Measurements from ENCODE around the gene OTC. TPM values are rescaled to one million over a fixed set of nuclear protein-coding genes. Genes with fewer than 3 reads are reported as not detected.

The OTC gene

DNA sequence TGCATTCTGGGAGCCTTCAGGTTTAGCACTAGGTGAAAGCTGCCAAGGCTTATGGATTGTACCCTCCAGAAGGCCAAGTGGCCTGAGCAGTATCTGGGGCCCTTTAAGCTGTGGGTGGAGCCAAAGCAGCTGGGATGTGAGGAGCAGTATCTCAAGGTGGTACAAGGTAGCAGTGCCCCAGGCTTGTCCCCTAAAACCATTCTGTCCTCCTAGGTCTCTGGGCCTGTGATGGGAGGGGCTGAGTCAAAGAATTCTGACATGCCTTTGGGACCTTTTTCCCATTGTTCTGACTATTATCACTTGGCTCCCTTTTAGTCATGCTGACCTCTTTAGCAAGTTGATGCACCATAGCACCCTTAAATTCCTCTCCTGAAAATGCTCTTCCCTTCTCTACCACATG lies 109.9 kb downstream of the OTC start:
- DNase-seq (ENCODE audit: low spot score), result no peak
- no peak overlapping the region for H3K18ac ChIP-seq (ENCODE audit: low read length)
- no peak overlapping the region for H2BK12ac ChIP-seq (ENCODE audit: low read length)
- no peak overlapping the region for H2BK15ac ChIP-seq (ENCODE audit: low read length)
- no peak overlapping the region for H3K14ac ChIP-seq (ENCODE audit: low read length)
- H3K9me3 ChIP-seq (replicated peaks in 1 of 2; ENCODE audit: control insufficient read depth in 2 of 2, insufficient read depth in 1 of 2, low read depth in 1 of 2, low read length in 2 of 2), result peaks cover 0 to 2% of the 10 kb centered on the region in 2 donors
- H3K4me3 ChIP-seq (ENCODE audit: low read length in 2 of 2), result no peak overlapping the region
- H3K4me1 ChIP-seq (ENCODE audit: control insufficient read depth in 2 of 2, insufficient read depth in 1 of 2, low read depth in 1 of 2, low read length in 2 of 2), result no peaks in the 10 kb centered on the region
- H2BK5ac ChIP-seq (ENCODE audit: low read length), result no peak overlapping the region
- H3K79me1 ChIP-seq (ENCODE audit: low read depth, low read length), result no peaks in the 10 kb centered on the region
- no peak overlapping the region for H3K9ac ChIP-seq (ENCODE audit: low read depth, low read length, poor library complexity)
- H2BK120ac ChIP-seq (ENCODE audit: low read depth, low read length), result no peak overlapping the region
- no peak overlapping the region for H3K4ac ChIP-seq (ENCODE audit: low read length)
- H2AK5ac ChIP-seq (ENCODE audit: low read depth, low read length), result no peak overlapping the region
- no peak overlapping the region for H3K27ac ChIP-seq (replicated peaks; ENCODE audit: low read length)
- H3K4me2 ChIP-seq (ENCODE audit: insufficient read depth, low read length, poor library complexity, severe bottlenecking), result no peak overlapping the region
- no peaks in the 10 kb centered on the region for H3K36me3 ChIP-seq (replicated peaks in 1 of 2; ENCODE audit: control insufficient read depth in 2 of 2, insufficient read depth in 2 of 2, low read length in 2 of 2)
- no peak overlapping the region for H3K23ac ChIP-seq (ENCODE audit: low read depth, low read length, poor library complexity)
- H3K27me3 ChIP-seq (ENCODE audit: control insufficient read depth in 3 of 3, insufficient read depth in 3 of 3, low read depth in 1 of 3, low read length in 3 of 3), result no peaks in the 10 kb centered on the region
- H4K91ac ChIP-seq (ENCODE audit: low read depth, low read length, poor library complexity), result no peak overlapping the region
- no peak overlapping the region for H2AFZ ChIP-seq (ENCODE audit: low read length)
- H4K8ac ChIP-seq (ENCODE audit: low read depth, low read length), result no peak overlapping the region

DNA sequence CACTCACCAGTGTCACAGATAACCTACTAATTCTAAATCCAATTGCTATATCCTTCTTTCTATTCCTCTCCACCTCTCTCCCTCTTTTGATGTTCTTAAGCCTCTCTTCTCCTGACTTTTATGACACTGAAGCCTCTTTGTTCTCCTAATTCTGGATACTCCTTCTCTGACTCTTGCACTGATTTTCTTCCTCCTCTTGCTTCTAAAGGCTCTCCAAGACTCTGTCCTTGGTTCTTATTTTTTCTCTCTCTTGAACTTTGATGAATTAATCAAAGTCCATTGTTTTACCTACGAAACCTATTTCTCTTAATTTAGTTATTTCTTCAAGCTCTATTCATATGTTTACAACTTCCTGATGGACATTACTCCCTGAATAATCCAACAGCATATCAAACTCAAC lies 113.3 kb downstream of the OTC start:
- Histone ChIP-seq H3K4ac (ENCODE audit: low read length) (no peak overlapping the region), H3K9ac (ENCODE audit: low read depth, low read length, poor library complexity) (no peak overlapping the region), H4K8ac (ENCODE audit: low read depth, low read length) (no peak overlapping the region), H3K4me1 (ENCODE audit: control insufficient read depth in 2 of 2, insufficient read depth in 1 of 2, low read depth in 1 of 2, low read length in 2 of 2) (peaks cover 0 to 3% of the 10 kb centered on the region in 2 donors), H2BK120ac (ENCODE audit: low read depth, low read length) (no peak overlapping the region), H3K4me2 (ENCODE audit: insufficient read depth, low read length, poor library complexity, severe bottlenecking) (no peak overlapping the region), H3K27me3 (ENCODE audit: control insufficient read depth in 3 of 3, insufficient read depth in 3 of 3, low read depth in 1 of 3, low read length in 3 of 3) (no peaks in the 10 kb centered on the region), H2BK12ac (ENCODE audit: low read length) (no peak overlapping the region), H4K91ac (ENCODE audit: low read depth, low read length, poor library complexity) (no peak overlapping the region), H3K4me3 (ENCODE audit: low read length in 2 of 2) (no peak overlapping the region), H3K23ac (ENCODE audit: low read depth, low read length, poor library complexity) (no peak overlapping the region), H2BK15ac (ENCODE audit: low read length) (no peak overlapping the region), H2AK5ac (ENCODE audit: low read depth, low read length) (no peak overlapping the region), H2BK5ac (ENCODE audit: low read length) (no peak overlapping the region), H2AFZ (ENCODE audit: low read length) (no peak overlapping the region), H3K18ac (ENCODE audit: low read length) (no peak overlapping the region), H3K9me3 (replicated peaks in 1 of 2; ENCODE audit: control insufficient read depth in 2 of 2, insufficient read depth in 1 of 2, low read depth in 1 of 2, low read length in 2 of 2) (peaks cover 0 to 2% of the 10 kb centered on the region in 2 donors), H3K14ac (ENCODE audit: low read length) (no peak overlapping the region), H3K27ac (replicated peaks; ENCODE audit: low read length) (no peak overlapping the region), H3K79me1 (ENCODE audit: low read depth, low read length) (no peaks in the 10 kb centered on the region), H3K36me3 (replicated peaks in 1 of 2; ENCODE audit: control insufficient read depth in 2 of 2, insufficient read depth in 2 of 2, low read length in 2 of 2) (no peaks in the 10 kb centered on the region)
- DNase-seq (ENCODE audit: low spot score), result no peak
- WGBS, 2 donors (ENCODE audit: extremely low coverage in 2 of 2, insufficient read length in 2 of 2, insufficient replicate concordance in 1 of 2), result no CpG with 5 or more reads among the region's 1 CpG

DNA sequence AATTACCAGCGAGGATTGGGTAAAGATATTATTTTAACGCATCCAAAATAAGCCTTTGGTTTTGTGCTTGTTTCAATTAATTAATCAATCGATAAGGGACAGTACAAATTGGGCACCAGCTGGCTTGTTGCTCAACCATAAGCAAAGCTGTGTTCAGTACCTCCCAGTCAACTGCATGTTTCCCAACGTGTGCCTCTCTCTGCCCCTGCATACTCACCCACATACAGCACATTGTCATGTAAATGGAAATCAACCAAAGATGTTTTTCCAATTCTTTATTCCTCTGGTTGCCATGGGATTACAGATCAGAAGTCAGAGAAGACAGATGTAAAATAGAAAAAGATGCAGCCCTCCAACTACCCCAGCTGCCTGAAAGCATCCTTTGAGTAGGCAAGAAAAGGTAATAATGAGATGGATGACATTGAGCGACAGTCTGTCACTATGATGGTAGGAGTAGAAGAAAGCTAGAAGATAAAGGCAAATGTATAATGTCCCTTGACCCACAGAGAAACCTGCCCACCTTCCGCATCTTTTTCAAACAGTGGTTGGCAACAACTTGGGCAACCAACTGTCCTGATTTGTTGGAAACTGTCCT lies 116.3 kb downstream of the OTC start:
- no peak overlapping the region for H3K4me2 ChIP-seq (ENCODE audit: insufficient read depth, low read length, poor library complexity, severe bottlenecking)
- H2AK5ac ChIP-seq (ENCODE audit: low read depth, low read length), result no peak overlapping the region
- no peaks in the 10 kb centered on the region for H3K36me3 ChIP-seq (replicated peaks in 1 of 2; ENCODE audit: control insufficient read depth in 2 of 2, insufficient read depth in 2 of 2, low read length in 2 of 2)
- H2AFZ ChIP-seq (ENCODE audit: low read length), result no peak overlapping the region
- H3K9ac ChIP-seq (ENCODE audit: low read depth, low read length, poor library complexity), result no peak overlapping the region
- H3K18ac ChIP-seq (ENCODE audit: low read length), result no peak overlapping the region
- WGBS, 2 donors (ENCODE audit: extremely low coverage in 2 of 2, insufficient read length in 2 of 2, insufficient replicate concordance in 1 of 2), result no CpG with 5 or more reads among the region's 6 CpGs
- H3K4me3 ChIP-seq (ENCODE audit: low read length in 2 of 2), result no peak overlapping the region
- no peak overlapping the region for H3K23ac ChIP-seq (ENCODE audit: low read depth, low read length, poor library complexity)
- DNase-seq (ENCODE audit: low spot score), result no peak
- H3K27me3 ChIP-seq (ENCODE audit: control insufficient read depth in 3 of 3, insufficient read depth in 3 of 3, low read depth in 1 of 3, low read length in 3 of 3), result no peaks in the 10 kb centered on the region
- no peak overlapping the region for H3K14ac ChIP-seq (ENCODE audit: low read length)
- H3K9me3 ChIP-seq (replicated peaks in 1 of 2; ENCODE audit: control insufficient read depth in 2 of 2, insufficient read depth in 1 of 2, low read depth in 1 of 2, low read length in 2 of 2), result no peaks in the 10 kb centered on the region
- H4K8ac ChIP-seq (ENCODE audit: low read depth, low read length), result no peak overlapping the region
- H2BK12ac ChIP-seq (ENCODE audit: low read length), result no peak overlapping the region
- no peak overlapping the region for H2BK5ac ChIP-seq (ENCODE audit: low read length)
- H3K27ac ChIP-seq (replicated peaks; ENCODE audit: low read length), result no peak overlapping the region
- H3K79me1 ChIP-seq (ENCODE audit: low read depth, low read length), result no peaks in the 10 kb centered on the region
- H4K91ac ChIP-seq (ENCODE audit: low read depth, low read length, poor library complexity), result no peak overlapping the region
- no peak overlapping the region for H2BK120ac ChIP-seq (ENCODE audit: low read depth, low read length)
- H3K4ac ChIP-seq (ENCODE audit: low read length), result no peak overlapping the region
- H3K4me1 ChIP-seq (ENCODE audit: control insufficient read depth in 2 of 2, insufficient read depth in 1 of 2, low read depth in 1 of 2, low read length in 2 of 2), result peaks cover 0 to 3% of the 10 kb centered on the region in 2 donors
- no peak overlapping the region for H2BK15ac ChIP-seq (ENCODE audit: low read length)

Small RNA genes within 50 kb of the gene (small RNA-seq; reads per million reads assigned to genes)
- gene RF00322 (ENCODE audit: insufficient read depth), result not detected

Measured in neuronal stem cell (in vitro differentiated cells).